ENCODE data around the gene C1orf174. TPM values are rescaled to one million over a fixed set of nuclear protein-coding genes. Genes with fewer than 3 reads are reported as not detected.
A peak's percentile ranks its signal among the peaks of the same experiment; 100 is the strongest.

The C1orf174 gene
- total RNA-seq, 2 experiments from 2014 or later: 16.8 to 18.5 TPM

GRCh38 chr1:3910857-3911845 is 11.1 kb upstream of the C1orf174 start:
- H3K36me3 ChIP-seq (ENCODE audit: insufficient read depth, low read length): no peaks in the 10 kb centered on the region
- DNase-seq (peak; percentile 68 to 86 (median 74)), ATAC-seq (ENCODE audit: poor library complexity) (peak; percentile 87)
- ChIA-PET CTCF (interaction anchor here (0.9 to 1.1 kb wide), 3 partner anchors 20 to 1834 kb away, joined by 3 read pairs; partner anchors contain the start of genes CEP104 and DFFB), POLR2A (no interaction called here)
- no peak overlapping the region for H3K4me3 Mint-ChIP-seq
- H3K9me3 Mint-ChIP-seq: no peaks in the 10 kb centered on the region
- H3K4me1 ChIP-seq (ENCODE audit: insufficient read depth, low read length): peaks cover 17% of the 10 kb centered on the region
- peaks cover 0 to 2% of the 10 kb centered on the region in 2 experiments for H3K27me3 ChIP-seq (ENCODE audit: control insufficient read depth in 1 of 2, insufficient read depth in 2 of 2, low read length in 2 of 2)
- intact Hi-C loops (cut with DNase I, micrococcal nuclease): loop anchor here (5.0 to 10.0 kb wide), 2 partner anchors 684 to 741 kb away; partner anchors contain the start of gene AJAP1 (in 1 of the 2)
- H3K27ac Mint-ChIP-seq: no peak overlapping the region
- peak; percentile 76 for TF ChIP-seq CTCF (IDR thresholded peaks at IDR 0.05)
- no peaks in the 10 kb centered on the region for H3K36me3 Mint-ChIP-seq (ENCODE audit: low read depth)
- peaks cover 0 to 5% of the 10 kb centered on the region in 2 experiments for H3K9me3 ChIP-seq (ENCODE audit: control insufficient read depth in 1 of 2, insufficient read depth in 1 of 2, low read length in 2 of 2)
- no peaks in the 10 kb centered on the region for H3K27me3 Mint-ChIP-seq
- no peak overlapping the region for H3K4me3 ChIP-seq (ENCODE audit: low read length)
- peaks cover under 1% of the 10 kb centered on the region for H3K4me1 Mint-ChIP-seq (ENCODE audit: low read depth)
- H3K27ac ChIP-seq (ENCODE audit: low read depth in 1 of 2, low read length in 2 of 2): no peak overlapping the region

GRCh38 chr1:3910049-3910731 is 10.1 kb upstream of the C1orf174 start:
- Mint-ChIP-seq H3K4me3 (no peak overlapping the region), H3K36me3 (ENCODE audit: low read depth) (no peaks in the 10 kb centered on the region)

More at GRCh38 chr1:3910049-3910731, 10.1 kb upstream of the C1orf174 start:
- Mint-ChIP-seq H3K27me3 (no peaks in the 10 kb centered on the region), H3K4me1 (ENCODE audit: low read depth) (peaks cover 4% of the 10 kb centered on the region), H3K9me3 (no peaks in the 10 kb centered on the region), H3K27ac (no peak overlapping the region)
- H3K9me3 ChIP-seq (ENCODE audit: control insufficient read depth in 1 of 2, insufficient read depth in 1 of 2, low read length in 2 of 2): peaks cover 0 to 5% of the 10 kb centered on the region in 2 experiments
- H3K27ac ChIP-seq (ENCODE audit: low read depth in 1 of 2, low read length in 2 of 2): no peak overlapping the region
- ChIA-PET POLR2A (no interaction called here), CTCF (no interaction called here)
- no peak overlapping the region for H3K4me3 ChIP-seq (ENCODE audit: low read length)
- TF ChIP-seq CTCF (IDR thresholded peaks at IDR 0.05): no peak
- H3K4me1 ChIP-seq (ENCODE audit: insufficient read depth, low read length): peaks cover 17% of the 10 kb centered on the region
- DNase-seq: no peak
- intact Hi-C loops (cut with DNase I, micrococcal nuclease): loop anchor here (5.0 to 10.0 kb wide), 2 partner anchors 685 to 742 kb away; partner anchors contain the start of gene AJAP1 (in 1 of the 2)
- H3K27me3 ChIP-seq (ENCODE audit: control insufficient read depth in 1 of 2, insufficient read depth in 2 of 2, low read length in 2 of 2): peaks cover 0 to 2% of the 10 kb centered on the region in 2 experiments
- ATAC-seq (ENCODE audit: poor library complexity): no peak
- no peaks in the 10 kb centered on the region for H3K36me3 ChIP-seq (ENCODE audit: insufficient read depth, low read length)
